Calu3 (cell line): ENCODE data around the gene ST3GAL4. TPM values are rescaled to one million over a fixed set of nuclear protein-coding genes. Genes with fewer than 3 reads are reported as not detected.
A peak's percentile ranks its signal among the peaks of the same experiment; 100 is the strongest.
"Not testable (repeated sequence)": the region's sequence is repeated elsewhere in the genome, so short reads cannot be mapped to it uniquely, and the experiment has no call there.

Experiments
- BruUV-seq: library from RNA; stranded (reverse); fragments of 400-500 nt; replicated peaks from 2 replicates; lab custom pipeline; 2021; lab: Mats Ljungman, UMichigan
- CTCF ChIA-PET: fragments of 300-600 bp; sonication (Branson Sonifier 250); formaldehyde crosslinking; loops from one replicate; lab custom pipeline; 2022; ENCODE audit warnings: antibody characterized with exemption; lab: Charles Lee
- DNase-seq: peaks from one replicate; pipeline ENCODE4 v3.0.0; 2022
- H3K27ac Mint-ChIP-seq: one replicate; pipeline ENCODE4 v1.8.0; 2022; ENCODE audit warnings: mixed read lengths; ENCODE audit not compliant: unreplicated experiment
- H3K27me3 Mint-ChIP-seq: one replicate; pipeline ENCODE4 v1.8.0; 2022; ENCODE audit warnings: mixed read lengths; ENCODE audit not compliant: unreplicated experiment
- H3K36me3 Mint-ChIP-seq: one replicate; pipeline ENCODE4 v1.8.0; 2022; ENCODE audit warnings: mild to moderate bottlenecking, moderate library complexity, mixed read lengths; ENCODE audit not compliant: insufficient read depth, unreplicated experiment
- H3K4me1 Mint-ChIP-seq: one replicate; pipeline ENCODE4 v1.8.0; 2022; ENCODE audit warnings: mild to moderate bottlenecking, low read depth, mixed read lengths; ENCODE audit not compliant: unreplicated experiment
- H3K4me3 Mint-ChIP-seq: one replicate; pipeline ENCODE4 v1.8.0; 2022; ENCODE audit warnings: mild to moderate bottlenecking, low read depth, moderate library complexity, mixed read lengths; ENCODE audit not compliant: unreplicated experiment
- H3K9me3 Mint-ChIP-seq: one replicate; pipeline ENCODE4 v1.8.0; 2022; ENCODE audit warnings: low read depth, mixed read lengths; ENCODE audit not compliant: unreplicated experiment
- intact Hi-C: fragments of 100-400 bp; cut with micrococcal nuclease; formaldehyde crosslinking; loops from one replicate; pipeline ENCODE4 v1.10.0; 2022; ENCODE audit not compliant: unreplicated experiment
- total RNA-seq: library from RNA; stranded (reverse); gene quantifications from 2 replicates; pipeline ENCODE4 v1.2.3, GENCODE V29; 2022
- TF ChIP-seq, protein P1 (sequence below): fragments of 200-600 bp; IDR thresholded peaks from one replicate; pipeline ENCODE4 v1.8.0; 2022; ENCODE audit warnings: antibody characterized with exemption; ENCODE audit not compliant: unreplicated experiment

Gene ST3GAL4
- total RNA-seq, 1 experiment from 2014 or later: 27.9 TPM

- BruUV-seq: no TSS peak
- peak overlapping the region; percentile 93 for H3K27ac Mint-ChIP-seq
- peaks cover 25% of the 10 kb centered on the region for H3K4me1 Mint-ChIP-seq
- intact Hi-C loops: no loop called here
- TF ChIP-seq, protein P1, sequence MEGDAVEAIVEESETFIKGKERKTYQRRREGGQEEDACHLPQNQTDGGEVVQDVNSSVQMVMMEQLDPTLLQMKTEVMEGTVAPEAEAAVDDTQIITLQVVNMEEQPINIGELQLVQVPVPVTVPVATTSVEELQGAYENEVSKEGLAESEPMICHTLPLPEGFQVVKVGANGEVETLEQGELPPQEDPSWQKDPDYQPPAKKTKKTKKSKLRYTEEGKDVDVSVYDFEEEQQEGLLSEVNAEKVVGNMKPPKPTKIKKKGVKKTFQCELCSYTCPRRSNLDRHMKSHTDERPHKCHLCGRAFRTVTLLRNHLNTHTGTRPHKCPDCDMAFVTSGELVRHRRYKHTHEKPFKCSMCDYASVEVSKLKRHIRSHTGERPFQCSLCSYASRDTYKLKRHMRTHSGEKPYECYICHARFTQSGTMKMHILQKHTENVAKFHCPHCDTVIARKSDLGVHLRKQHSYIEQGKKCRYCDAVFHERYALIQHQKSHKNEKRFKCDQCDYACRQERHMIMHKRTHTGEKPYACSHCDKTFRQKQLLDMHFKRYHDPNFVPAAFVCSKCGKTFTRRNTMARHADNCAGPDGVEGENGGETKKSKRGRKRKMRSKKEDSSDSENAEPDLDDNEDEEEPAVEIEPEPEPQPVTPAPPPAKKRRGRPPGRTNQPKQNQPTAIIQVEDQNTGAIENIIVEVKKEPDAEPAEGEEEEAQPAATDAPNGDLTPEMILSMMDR: no peak
- peaks cover 51% of the 10 kb centered on the region for H3K36me3 Mint-ChIP-seq
- CTCF ChIA-PET: no interaction called here
- no peaks in the 10 kb centered on the region for H3K9me3 Mint-ChIP-seq
- no peaks in the 10 kb centered on the region for H3K27me3 Mint-ChIP-seq
- DNase-seq: peak; percentile 43
- peak overlapping the region; percentile 41 for H3K4me3 Mint-ChIP-seq
These were observed 9.5 kb upstream of the ST3GAL4 start for GRCh38 chr11:126345759-126346585.

GRCh38 chr11:126346586-126346940 is 8.9 kb upstream of the ST3GAL4 start:
- DNase-seq: no peak
- BruUV-seq: no TSS peak
- Mint-ChIP-seq H3K27ac (peak overlapping the region; percentile 93), H3K9me3 (no peaks in the 10 kb centered on the region), H3K4me1 (peaks cover 21% of the 10 kb centered on the region), H3K27me3 (no peaks in the 10 kb centered on the region), H3K4me3 (peak overlapping the region; percentile 41), H3K36me3 (peaks cover 47% of the 10 kb centered on the region)
- intact Hi-C loops: no loop called here
- CTCF ChIA-PET: no interaction called here
- TF ChIP-seq, protein P1: no peak

GRCh38 chr11:126346946-126347345 is 8.5 kb upstream of the ST3GAL4 start:
- H3K4me3 Mint-ChIP-seq, H3K9me3 Mint-ChIP-seq, BruUV-seq, CTCF ChIA-PET, H3K27ac Mint-ChIP-seq, DNase-seq, H3K27me3 Mint-ChIP-seq, intact Hi-C loops: not testable (repeated sequence)
- peaks cover 43% of the 10 kb centered on the region for H3K36me3 Mint-ChIP-seq
- H3K4me1 Mint-ChIP-seq: peaks cover 18% of the 10 kb centered on the region

- H3K27ac Mint-ChIP-seq: peak overlapping the region; percentile 52
- intact Hi-C loops: no loop called here
These were observed 7.5 kb upstream of the ST3GAL4 start for GRCh38 chr11:126347751-126348668.

More at GRCh38 chr11:126347751-126348668, 7.5 kb upstream of the ST3GAL4 start:
- Mint-ChIP-seq H3K36me3 (peaks cover 43% of the 10 kb centered on the region), H3K9me3 (peaks cover 3% of the 10 kb centered on the region), H3K4me1 (peaks cover 18% of the 10 kb centered on the region), H3K4me3 (no peak overlapping the region), H3K27me3 (no peaks in the 10 kb centered on the region)
- CTCF ChIA-PET: no interaction called here
- TF ChIP-seq, protein P1: no peak
- DNase-seq: no peak
- BruUV-seq: no TSS peak
